HCT116 (cell line): ENCODE data around the gene PRDM2. TPM values are rescaled to one million over a fixed set of nuclear protein-coding genes. Genes with fewer than 3 reads are reported as not detected.
"Not testable (repeated sequence)": the region's sequence is repeated elsewhere in the genome, so short reads cannot be mapped to it uniquely, and the experiment has no call there.

Experiments used
- ATAC-seq: fragments of 200-7000 bp; cut with Tn5 transposase; 2 replicates; pipeline ENCODE4 v1.9.1; 2020; ENCODE audit warnings: mild to moderate bottlenecking, moderate library complexity
- BruUV-seq: library from RNA; stranded (reverse); fragments of 400-500 nt; replicated peaks from 2 replicates; lab custom pipeline; 2021; lab: Mats Ljungman, UMichigan
- CTCF ChIA-PET: fragments of 300-600 bp; sonication (Branson Sonifier 250); formaldehyde crosslinking; loops from one replicate; lab custom pipeline; 2021; ENCODE audit warnings: antibody characterized with exemption; lab: Charles Lee
- POLR2A ChIA-PET: fragments of 300-600, 350-600 bp; sonication (Branson Sonifier 250); formaldehyde crosslinking; loops from one replicate; lab custom pipeline; 2021; ENCODE audit warnings: antibody characterized with exemption; lab: Charles Lee
- RAD21 ChIA-PET, 2 experiments: fragments of 300-600 bp; sonication (Branson Sonifier 250); formaldehyde crosslinking; loops; one replicate each; lab custom pipeline; 2023; ENCODE audit warnings: low total read pairs in 2 of 2; ENCODE audit not compliant: uncharacterized antibody in 2 of 2, unreplicated experiment in 2 of 2, low non-redundant PET in 1 of 2; lab: Charles Lee
- DNase-seq: peaks from one replicate; pipeline ENCODE4 v3.0.0-alpha.2; 2010; ENCODE audit warnings: low read depth, low spot score
- H2AFZ ChIP-seq: fragments of 200-600 bp; shearing (Covaris generic), sonication (generic); 2 replicates; pipeline ENCODE4 v1.6.1; 2017; ENCODE audit warnings: low read depth, mixed run types, mixed read lengths, antibody characterized with exemption, low read length; ENCODE audit not compliant: poor library complexity, severe bottlenecking
- H3K27ac ChIP-seq: 2 replicates; pipeline ENCODE4 v1.5.1; 2012; ENCODE audit warnings: low read depth, low read length
- H3K27me3 ChIP-seq: fragments of 200-600 bp; sonication (generic); 2 replicates; pipeline ENCODE4 v1.6.1; 2016; ENCODE audit warnings: mixed run types, low read length, mixed read lengths; ENCODE audit not compliant: insufficient read depth
- H3K36me3 ChIP-seq, 2 experiments: fragments of 200-500 bp in 1 of 2; fragments of 200-600 bp in 1 of 2; sonication (Bioruptor generic) in 1 of 2; sonication (generic) in 1 of 2; 2 replicates each; pipeline versions ENCODE4 v1.5.1 to v1.6.1; 2014 to 2016; ENCODE audit warnings: low read length in 2 of 2, inconsistent platforms in 1 of 2, mixed read lengths in 1 of 2, mixed run types in 1 of 2; ENCODE audit not compliant: insufficient read depth in 2 of 2, control insufficient read depth in 1 of 2
- H3K4me1 ChIP-seq, 2 experiments: fragments of 200-600 bp in 1 of 2; sonication (generic) in 1 of 2; 2 replicates each; pipeline versions ENCODE4 v1.5.1 to v1.6.1; 2012 to 2017; ENCODE audit warnings: low read length in 2 of 2, inconsistent platforms in 1 of 2, mild to moderate bottlenecking in 1 of 2, mixed read lengths in 1 of 2, mixed run types in 1 of 2, moderate library complexity in 1 of 2; ENCODE audit not compliant: insufficient read depth in 2 of 2, control insufficient read depth in 1 of 2
- H3K4me2 ChIP-seq: fragments of 200-600 bp; sonication (generic); 2 replicates; pipeline ENCODE4 v1.6.1; 2017; ENCODE audit warnings: mixed run types, low read length, mixed read lengths
- H3K4me3 ChIP-seq, 2 experiments: fragments of 200-600 bp in 1 of 2; sonication (generic) in 1 of 2; replicated peaks in 1 of 2; 2 replicates each; pipeline ENCODE4 v1.5.1; 2011 to 2016; ENCODE audit warnings: low read length in 2 of 2, control low read depth in 1 of 2, low read depth in 1 of 2, mild to moderate bottlenecking in 1 of 2, mixed read lengths in 1 of 2, mixed run types in 1 of 2
- H3K79me2 ChIP-seq: fragments of 200-600 bp; sonication (generic); 2 replicates; pipeline ENCODE4 v1.6.1; 2017; ENCODE audit warnings: mild to moderate bottlenecking, mixed run types, low read length, moderate library complexity, mixed read lengths; ENCODE audit not compliant: insufficient read depth
- H3K9ac ChIP-seq: fragments of 200-600 bp; sonication (generic); 2 replicates; pipeline ENCODE4 v1.6.1; 2016; ENCODE audit warnings: low read length, mixed read lengths
- H3K9me2 ChIP-seq: fragments of 200-600 bp; sonication (generic), shearing (Covaris generic); 2 replicates; pipeline ENCODE4 v1.6.1; 2017; ENCODE audit warnings: mixed run types, mild to moderate bottlenecking, moderate library complexity; ENCODE audit not compliant: insufficient read depth
- H3K9me3 ChIP-seq, 2 experiments: fragments of 200-500 bp in 1 of 2; fragments of 200-600 bp in 1 of 2; sonication (Bioruptor generic) in 1 of 2; sonication (generic) in 1 of 2; 2 replicates each; pipeline ENCODE4 v1.6.1; 2014 to 2017; ENCODE audit warnings: low read length in 2 of 2, mixed read lengths in 2 of 2, inconsistent platforms in 1 of 2, low read depth in 1 of 2, mild to moderate bottlenecking in 1 of 2, mixed run types in 1 of 2, moderate library complexity in 1 of 2; ENCODE audit not compliant: control insufficient read depth in 1 of 2, insufficient read depth in 1 of 2
- H4K20me1 ChIP-seq: fragments of 200-600 bp; sonication (generic), shearing (Covaris generic); 2 replicates; pipeline ENCODE4 v1.6.1; 2017; ENCODE audit warnings: mixed run types, mild to moderate bottlenecking, moderate library complexity; ENCODE audit not compliant: insufficient read depth
- CBX3 ChIP-seq: IDR thresholded peaks from 2 replicates; pipeline ENCODE4 v1.6.1; 2012; ENCODE audit warnings: low read depth
- CEBPB ChIP-seq: IDR thresholded peaks from 2 replicates; pipeline ENCODE4 v1.6.1; 2012; ENCODE audit warnings: low read depth
- EGR1 ChIP-seq: IDR thresholded peaks from 2 replicates; pipeline ENCODE4 v1.6.1; 2012; ENCODE audit warnings: low read depth
- EZH2 ChIP-seq: fragments of 200-600 bp; sonication (generic); IDR thresholded peaks from 2 replicates; pipeline ENCODE4 v1.6.1; 2017; ENCODE audit warnings: antibody characterized with exemption, mixed run types
- EZH2phosphoT487 ChIP-seq: fragments of 200-600 bp; IDR thresholded peaks from 2 replicates; pipeline ENCODE4 v1.6.1; 2018; ENCODE audit warnings: antibody characterized with exemption, borderline replicate concordance
- JUND ChIP-seq: IDR thresholded peaks from 2 replicates; pipeline ENCODE4 v1.6.1; 2012
- POLR2AphosphoS5 ChIP-seq: IDR thresholded peaks from 2 replicates; pipeline ENCODE4 v1.6.1; 2011; ENCODE audit warnings: mild to moderate bottlenecking, low read depth, low read length, moderate library complexity
- SIN3A ChIP-seq: IDR thresholded peaks from 2 replicates; pipeline ENCODE4 v1.6.1; 2012; ENCODE audit warnings: low read depth
- SP1 ChIP-seq: IDR thresholded peaks from 2 replicates; pipeline ENCODE4 v1.6.1; 2012; ENCODE audit warnings: low read depth
- SRF ChIP-seq: IDR thresholded peaks from 2 replicates; pipeline ENCODE4 v1.6.1; 2012; ENCODE audit warnings: low read depth
- TCF7L2 ChIP-seq: IDR thresholded peaks from 2 replicates; pipeline ENCODE4 v1.7.0; 2011; ENCODE audit warnings: borderline replicate concordance, inconsistent platforms; ENCODE audit not compliant: insufficient read depth, insufficient read length; ENCODE audit errors: extremely low read depth
- YY1 ChIP-seq: IDR thresholded peaks from 2 replicates; pipeline ENCODE4 v1.6.1; 2011; ENCODE audit warnings: low read length, low read depth, moderate library complexity, mild to moderate bottlenecking; ENCODE audit not compliant: insufficient replicate concordance; ENCODE audit errors: extremely low read depth
- ZFX ChIP-seq: fragments of 450-650 bp; IDR thresholded peaks from 2 replicates; pipeline ENCODE4 v1.6.1; 2017
- ZNF274 ChIP-seq: fragments of 200-500 bp; sonication (Bioruptor generic); IDR thresholded peaks from 2 replicates; pipeline ENCODE4 v1.6.1; 2014; ENCODE audit warnings: mild to moderate bottlenecking, low read depth, low read length, inconsistent platforms
- intact Hi-C: fragments of 100-400 bp; cut with micrococcal nuclease; formaldehyde crosslinking; loops from 2 replicates; pipeline ENCODE4 v1.10.0; 2022
- total RNA-seq: library from RNA; stranded (reverse); gene quantifications from one replicate; pipeline ENCODE4 v1.2.1, GENCODE V29; 2021; ENCODE audit not compliant: unreplicated experiment
- TF ChIP-seq, protein P1 (sequence below): IDR thresholded peaks from 2 replicates; pipeline ENCODE4 v1.6.1; 2012
- TF ChIP-seq, protein P2 (sequence below): IDR thresholded peaks from 2 replicates; pipeline ENCODE4 v1.6.1; 2011; ENCODE audit warnings: mild to moderate bottlenecking, low read length, moderate library complexity; ENCODE audit not compliant: insufficient replicate concordance; ENCODE audit errors: extremely low read depth
- TF ChIP-seq, protein P3 (sequence below), 3 experiments: fragments of 200-600 bp in 1 of 3; sonication (generic) in 1 of 3; IDR thresholded peaks in 2 of 3; conservative IDR thresholded peaks in 1 of 3; 2 replicates each; pipeline ENCODE4 v1.5.1; 2012 to 2017; ENCODE audit warnings: low read depth in 2 of 3, low read length in 2 of 3, antibody characterized with exemption in 1 of 3, borderline replicate concordance in 1 of 3, control low read depth in 1 of 3, mild to moderate bottlenecking in 1 of 3, mixed read lengths in 1 of 3, mixed run types in 1 of 3, moderate library complexity in 1 of 3; ENCODE audit not compliant: insufficient read depth in 1 of 3

The PRDM2 gene
- total RNA-seq, 1 experiment from 2014 or later: 17.3 TPM

DNA sequence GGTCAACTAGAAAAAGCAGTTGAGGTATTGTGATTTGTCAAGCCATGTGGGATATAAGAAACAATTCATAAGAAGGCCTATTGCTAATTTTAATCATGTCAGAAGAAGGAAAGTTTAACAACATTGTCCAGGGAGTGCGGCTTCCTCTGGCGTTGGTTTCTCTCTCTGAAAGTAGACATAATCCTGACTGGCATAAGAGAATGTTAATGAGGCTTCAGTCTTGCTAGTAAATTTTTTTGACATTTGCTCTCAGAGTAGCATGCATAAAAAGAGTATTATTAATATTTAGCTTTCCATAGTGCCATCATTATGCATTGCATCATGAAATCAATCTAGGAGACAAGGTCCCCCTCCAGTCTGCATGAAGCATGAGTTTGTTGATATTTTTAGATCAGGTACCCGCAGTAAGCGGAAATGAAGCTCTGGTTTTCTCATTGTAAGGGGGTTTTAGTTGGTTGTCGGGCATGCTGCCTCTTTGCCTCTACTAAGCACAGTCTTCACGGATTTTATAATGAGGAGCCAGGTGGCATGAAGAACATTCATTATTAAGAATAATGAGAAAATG is 12.8 kb upstream of the PRDM2 start:
- no peaks in the 10 kb centered on the region for H3K36me3 ChIP-seq
- no peak overlapping the region for H2AFZ ChIP-seq
- H3K4me2 ChIP-seq: no peak overlapping the region
- CTCF ChIA-PET: no interaction called here
- no peak overlapping the region for H3K9ac ChIP-seq
- H3K27me3 ChIP-seq: 0 out of 2 replicates have a peak, but pooled peaks cover 5% of the 10 kb centered on the region
- intact Hi-C loops: no loop called here
- H3K27ac ChIP-seq: no peak overlapping the region
- no peak for DNase-seq
- no TSS peak for BruUV-seq
- no peak for ATAC-seq
- H3K79me2 ChIP-seq: no peaks in the 10 kb centered on the region
- RAD21 ChIA-PET: no interaction called here
- no peaks in the 10 kb centered on the region for H4K20me1 ChIP-seq
- TF ChIP-seq ZFX (no peak), EZH2 (no peak), JUND (no peak), CEBPB (no peak), ZNF274 (no peak), SP1 (no peak), CBX3 (no peak), SRF (no peak), EZH2phosphoT487 (no peak), POLR2AphosphoS5 (no peak), TCF7L2 (no peak), EGR1 (no peak), YY1 (no peak), SIN3A (no peak)
- TF ChIP-seq, protein P1, sequence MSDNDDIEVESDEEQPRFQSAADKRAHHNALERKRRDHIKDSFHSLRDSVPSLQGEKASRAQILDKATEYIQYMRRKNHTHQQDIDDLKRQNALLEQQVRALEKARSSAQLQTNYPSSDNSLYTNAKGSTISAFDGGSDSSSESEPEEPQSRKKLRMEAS: no peak
- TF ChIP-seq, protein P2, sequence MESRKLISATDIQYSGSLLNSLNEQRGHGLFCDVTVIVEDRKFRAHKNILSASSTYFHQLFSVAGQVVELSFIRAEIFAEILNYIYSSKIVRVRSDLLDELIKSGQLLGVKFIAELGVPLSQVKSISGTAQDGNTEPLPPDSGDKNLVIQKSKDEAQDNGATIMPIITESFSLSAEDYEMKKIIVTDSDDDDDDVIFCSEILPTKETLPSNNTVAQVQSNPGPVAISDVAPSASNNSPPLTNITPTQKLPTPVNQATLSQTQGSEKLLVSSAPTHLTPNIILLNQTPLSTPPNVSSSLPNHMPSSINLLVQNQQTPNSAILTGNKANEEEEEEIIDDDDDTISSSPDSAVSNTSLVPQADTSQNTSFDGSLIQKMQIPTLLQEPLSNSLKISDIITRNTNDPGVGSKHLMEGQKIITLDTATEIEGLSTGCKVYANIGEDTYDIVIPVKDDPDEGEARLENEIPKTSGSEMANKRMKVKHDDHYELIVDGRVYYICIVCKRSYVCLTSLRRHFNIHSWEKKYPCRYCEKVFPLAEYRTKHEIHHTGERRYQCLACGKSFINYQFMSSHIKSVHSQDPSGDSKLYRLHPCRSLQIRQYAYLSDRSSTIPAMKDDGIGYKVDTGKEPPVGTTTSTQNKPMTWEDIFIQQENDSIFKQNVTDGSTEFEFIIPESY: no peak
- TF ChIP-seq, protein P3, sequence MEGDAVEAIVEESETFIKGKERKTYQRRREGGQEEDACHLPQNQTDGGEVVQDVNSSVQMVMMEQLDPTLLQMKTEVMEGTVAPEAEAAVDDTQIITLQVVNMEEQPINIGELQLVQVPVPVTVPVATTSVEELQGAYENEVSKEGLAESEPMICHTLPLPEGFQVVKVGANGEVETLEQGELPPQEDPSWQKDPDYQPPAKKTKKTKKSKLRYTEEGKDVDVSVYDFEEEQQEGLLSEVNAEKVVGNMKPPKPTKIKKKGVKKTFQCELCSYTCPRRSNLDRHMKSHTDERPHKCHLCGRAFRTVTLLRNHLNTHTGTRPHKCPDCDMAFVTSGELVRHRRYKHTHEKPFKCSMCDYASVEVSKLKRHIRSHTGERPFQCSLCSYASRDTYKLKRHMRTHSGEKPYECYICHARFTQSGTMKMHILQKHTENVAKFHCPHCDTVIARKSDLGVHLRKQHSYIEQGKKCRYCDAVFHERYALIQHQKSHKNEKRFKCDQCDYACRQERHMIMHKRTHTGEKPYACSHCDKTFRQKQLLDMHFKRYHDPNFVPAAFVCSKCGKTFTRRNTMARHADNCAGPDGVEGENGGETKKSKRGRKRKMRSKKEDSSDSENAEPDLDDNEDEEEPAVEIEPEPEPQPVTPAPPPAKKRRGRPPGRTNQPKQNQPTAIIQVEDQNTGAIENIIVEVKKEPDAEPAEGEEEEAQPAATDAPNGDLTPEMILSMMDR (IDR thresholded peaks at IDR 0.05 in 2 of 3, conservative IDR thresholded peaks at IDR 0.05 in 1 of 3; ENCODE audit: borderline replicate concordance in 1 of 3, insufficient read depth in 1 of 3, low read depth in 2 of 3, low read length in 2 of 3): no peak
- H3K9me2 ChIP-seq: 0 out of 2 replicates have a peak, but pooled peaks cover 3% of the 10 kb centered on the region
- H3K9me3 ChIP-seq: no peaks in the 10 kb centered on the region
- POLR2A ChIA-PET: no interaction called here
- no peak overlapping the region for H3K4me3 ChIP-seq
- H3K4me1 ChIP-seq: no peaks in the 10 kb centered on the region

DNA sequence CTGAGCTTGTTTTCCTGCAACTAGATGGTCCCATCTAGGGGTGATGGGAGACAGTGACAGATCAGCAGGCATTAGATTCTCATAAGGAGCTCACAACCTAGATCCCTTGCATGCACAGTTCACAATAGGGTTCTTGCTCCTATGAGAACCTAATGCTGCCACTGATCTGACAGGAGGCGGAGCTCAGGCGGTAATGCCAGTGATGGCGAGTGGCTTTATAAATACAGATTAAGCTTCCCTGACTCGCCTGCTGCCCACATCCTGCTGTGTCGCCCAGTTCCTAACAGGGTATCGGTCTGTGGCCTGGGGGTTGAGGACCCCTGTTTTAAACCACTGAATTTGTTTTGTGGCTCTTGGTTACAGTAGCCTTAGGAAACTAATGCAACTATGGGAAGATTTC is 6.9 kb upstream of the PRDM2 start:
- CTCF ChIA-PET, H3K79me2 ChIP-seq, H3K4me1 ChIP-seq, H3K27ac ChIP-seq, RAD21 ChIA-PET, DNase-seq, H3K36me3 ChIP-seq, H4K20me1 ChIP-seq, POLR2A ChIA-PET, H3K4me3 ChIP-seq, ATAC-seq, H3K27me3 ChIP-seq, intact Hi-C loops, H3K9me2 ChIP-seq, BruUV-seq, H2AFZ ChIP-seq, H3K4me2 ChIP-seq, H3K9ac ChIP-seq, H3K9me3 ChIP-seq: not testable (repeated sequence)
